ENCODE results near the gene ODAPH.

DNA sequence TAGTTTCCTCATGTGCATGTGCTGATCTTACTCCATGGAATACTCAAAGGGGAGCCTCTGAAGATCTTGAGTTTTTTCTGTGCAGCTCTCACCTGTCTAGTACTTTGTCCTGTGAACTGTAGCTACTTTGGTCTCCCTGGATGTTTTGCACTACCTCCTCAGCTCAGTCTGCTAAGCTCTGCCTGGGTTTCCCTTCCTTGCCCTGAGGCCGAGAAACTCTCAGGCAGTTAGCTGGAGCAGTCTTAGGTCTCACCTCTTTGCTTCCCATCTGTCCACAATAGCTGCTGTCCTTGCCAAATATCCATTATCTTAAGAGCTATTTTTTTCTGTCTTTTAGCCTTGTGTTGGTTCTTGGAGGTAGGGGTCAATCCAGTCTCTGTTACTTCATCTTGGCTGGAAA is 30.0 kb upstream of the ODAPH start:
- TF ChIP-seq POLR2A (IDR thresholded peaks at IDR 0.05), result no peak
- TF ChIP-seq, protein P1, sequence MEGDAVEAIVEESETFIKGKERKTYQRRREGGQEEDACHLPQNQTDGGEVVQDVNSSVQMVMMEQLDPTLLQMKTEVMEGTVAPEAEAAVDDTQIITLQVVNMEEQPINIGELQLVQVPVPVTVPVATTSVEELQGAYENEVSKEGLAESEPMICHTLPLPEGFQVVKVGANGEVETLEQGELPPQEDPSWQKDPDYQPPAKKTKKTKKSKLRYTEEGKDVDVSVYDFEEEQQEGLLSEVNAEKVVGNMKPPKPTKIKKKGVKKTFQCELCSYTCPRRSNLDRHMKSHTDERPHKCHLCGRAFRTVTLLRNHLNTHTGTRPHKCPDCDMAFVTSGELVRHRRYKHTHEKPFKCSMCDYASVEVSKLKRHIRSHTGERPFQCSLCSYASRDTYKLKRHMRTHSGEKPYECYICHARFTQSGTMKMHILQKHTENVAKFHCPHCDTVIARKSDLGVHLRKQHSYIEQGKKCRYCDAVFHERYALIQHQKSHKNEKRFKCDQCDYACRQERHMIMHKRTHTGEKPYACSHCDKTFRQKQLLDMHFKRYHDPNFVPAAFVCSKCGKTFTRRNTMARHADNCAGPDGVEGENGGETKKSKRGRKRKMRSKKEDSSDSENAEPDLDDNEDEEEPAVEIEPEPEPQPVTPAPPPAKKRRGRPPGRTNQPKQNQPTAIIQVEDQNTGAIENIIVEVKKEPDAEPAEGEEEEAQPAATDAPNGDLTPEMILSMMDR (IDR thresholded peaks at IDR 0.05), result no peak
